Right lobe of liver (tissue), 6 donors: ENCODE results near the gene PTPRK. TPM values are rescaled to one million over a fixed set of nuclear protein-coding genes. Genes with fewer than 3 reads are reported as not detected.
A peak's percentile ranks its signal among the peaks of the same experiment; 100 is the strongest.

Experiments
- ATAC-seq, 4 donors: fragments of 200-7000 bp; cut with Tn5 transposase; one replicate each; pipeline ENCODE4 v1.9.1; 2020; ENCODE audit warnings: mild to moderate bottlenecking in 4 of 4, moderate library complexity in 4 of 4
- DNase-seq, 3 donors: peaks; one replicate each; pipeline ENCODE4 v3.0.0-alpha.2; 2020
- H3K27ac ChIP-seq, 3 donors: fragments of 200-600 bp; one replicate each; pipeline ENCODE4 v1.8.0; 2022
- H3K27me3 ChIP-seq, 2 donors: fragments of 200-600 bp; one replicate each; pipeline ENCODE4 v1.8.0; 2022
- H3K36me3 ChIP-seq, 4 donors: fragments of 200-600 bp; sonication (generic) in 1 of 4; one replicate each; pipeline versions ENCODE4 v1.5.1 to v1.8.0; 2017 to 2022; ENCODE audit warnings: control low read depth in 1 of 4
- H3K4me1 ChIP-seq, 4 donors: fragments of 200-600 bp; sonication (generic) in 1 of 4; one replicate each; pipeline versions ENCODE4 v1.5.1 to v1.8.0; 2017 to 2022; ENCODE audit warnings: control low read depth in 1 of 4
- H3K4me3 ChIP-seq, 3 donors: fragments of 200-600 bp; one replicate each; pipeline ENCODE4 v1.8.0; 2022
- H3K9me3 ChIP-seq, 4 donors: fragments of 200-600 bp; sonication (generic) in 1 of 4; one replicate each; pipeline versions ENCODE4 v1.5.1 to v1.8.0; 2017 to 2022; ENCODE audit warnings: control low read depth in 1 of 4
- CTCF ChIP-seq, 4 donors: fragments of 200-600 bp in 3 of 4; fragments of 450-650 bp in 1 of 4; IDR thresholded peaks; one replicate each; pipeline versions ENCODE4 v1.5.1 to v1.8.0; 2016 to 2022; ENCODE audit warnings: antibody characterized with exemption in 4 of 4, mild to moderate bottlenecking in 2 of 4
- POLR2A ChIP-seq: fragments of 450-650 bp; IDR thresholded peaks from one replicate; pipeline ENCODE4 v1.6.1; 2017; ENCODE audit warnings: antibody characterized with exemption, mild to moderate bottlenecking
- WGBS: methylation state at CpG from one replicate; pipeline ENCODE4 v1.1.6; 2018; ENCODE audit warnings: low coverage, low lambda C conversion rate; ENCODE audit not compliant: insufficient coverage; ENCODE audit errors: missing lambda C conversion rate; 5-methylcytosine and 5-hydroxymethylcytosine counted together
- intact Hi-C, 2 donors: fragments of 100-400 bp; cut with DNase I; formaldehyde crosslinking; loops; one replicate each; pipeline versions ENCODE4 v1.11.2 to v1.14.1; 2022
- total RNA-seq, 6 experiments: library from RNA; depleted of rRNA in 2 of 6; stranded (reverse); fragments of >200 nt in 2 of 6; fragmentation: NEBNext Ultra II Directional in 3 of 6; extraction: Animal tissue kit (Norgen Biotek cat#: 25700) in 3 of 6; gene quantifications; one replicate each; pipeline versions ENCODE4 v1.1.0 to v1.2.4, GENCODE V29; 2016 to 2023
- donor health status: DM: no; HTN: yes; CAD: no.
- donor health status: DM: no; HTN: no; CAD: no.
- donor health status: DM: no; HTN: no; CAD: no.
- donor health status: DM: no; HTN: yes; CAD: no.
- donor health status: DM: no; HTN: yes; CAD: no.

Gene PTPRK
- total RNA-seq, 6 experiments from 2014 or later = 27.7 to 54.5 (median 35.7) TPM

- TF ChIP-seq POLR2A (no peak), CTCF (IDR thresholded peaks at IDR 0.05) (no peak)
- no peak for ATAC-seq
- H3K36me3 ChIP-seq = no peaks in the 10 kb centered on the region
- intact Hi-C loops = no loop called here
- no peaks in the 10 kb centered on the region for H3K27me3 ChIP-seq
- no peak overlapping the region for H3K27ac ChIP-seq
- H3K4me1 ChIP-seq = no peaks in the 10 kb centered on the region
- 74% methylated on average over 4 of the region's 4 CpGs for WGBS
- no peak overlapping the region for H3K4me3 ChIP-seq
- H3K9me3 ChIP-seq = no peaks in the 10 kb centered on the region
- DNase-seq = no peak
Observed at GRCh38 chr6:128152551-128152950, 367.8 kb downstream of the PTPRK start.

GRCh38 chr6:128150376-128150775, 370.0 kb downstream of the PTPRK start:
- DNase-seq (no peak), ATAC-seq (no peak)
- H3K36me3 ChIP-seq = no peaks in the 10 kb centered on the region
- intact Hi-C loops = no loop called here
- no peak for TF ChIP-seq POLR2A
- TF ChIP-seq CTCF (IDR thresholded peaks at IDR 0.05) = no peak
- H3K27me3 ChIP-seq = no peaks in the 10 kb centered on the region
- H3K27ac ChIP-seq = no peak overlapping the region
- no peaks in the 10 kb centered on the region for H3K4me1 ChIP-seq
- 82% methylated on average over 5 of the region's 5 CpGs for WGBS
- H3K4me3 ChIP-seq = no peak overlapping the region
- H3K9me3 ChIP-seq = no peaks in the 10 kb centered on the region

GRCh38 chr6:128149796-128150195, 370.6 kb downstream of the PTPRK start:
- Histone ChIP-seq H3K27me3 (no peaks in the 10 kb centered on the region), H3K4me1 (no peaks in the 10 kb centered on the region), H3K9me3 (no peaks in the 10 kb centered on the region), H3K36me3 (no peaks in the 10 kb centered on the region), H3K27ac (no peak overlapping the region), H3K4me3 (no peak overlapping the region)
- no peak for DNase-seq
- intact Hi-C loops = no loop called here
- TF ChIP-seq CTCF (IDR thresholded peaks at IDR 0.05) (no peak), POLR2A (no peak)
- WGBS = 91% methylated on average over 1 of the region's 1 CpG
- no peak for ATAC-seq

- H3K27me3 ChIP-seq = no peaks in the 10 kb centered on the region
- WGBS = 21% methylated on average over 1 of the region's 1 CpG
Observed at GRCh38 chr6:128144320-128144719, 376.1 kb downstream of the PTPRK start.

More at GRCh38 chr6:128144320-128144719, 376.1 kb downstream of the PTPRK start:
- TF ChIP-seq POLR2A (no peak), CTCF (IDR thresholded peaks at IDR 0.05) (no peak)
- DNase-seq = no peak
- intact Hi-C loops = no loop called here
- Histone ChIP-seq H3K27ac (no peak overlapping the region), H3K4me3 (no peak overlapping the region), H3K4me1 (peaks cover 0 to 7% (median 0%) of the 10 kb centered on the region in 4 donors), H3K9me3 (no peaks in the 10 kb centered on the region), H3K36me3 (no peaks in the 10 kb centered on the region)
- ATAC-seq = peak; percentile 51 to 80 (median 66)
